GM18873 (cell line): ENCODE results near the gene CIZ1.
"Not testable (repeated sequence)": the region's sequence is repeated elsewhere in the genome, so short reads cannot be mapped to it uniquely, and the experiment has no call there.

Source experiments
- ATAC-seq: cut with Tn5 transposase; IDR thresholded peaks from one replicate; pipeline ENCODE4 v1.9.1; 2021; ENCODE audit warnings: mild to moderate bottlenecking, moderate library complexity, moderate number of reproducible peaks; ENCODE audit not compliant: unreplicated experiment, low FRiP score

Gene CIZ1

GRCh38 chr9:128129976-128130590 is 61.3 kb downstream of the CIZ1 start:
- not testable (repeated sequence) for ATAC-seq

GRCh38 chr9:128128836-128129590 is 62.4 kb downstream of the CIZ1 start:
- ATAC-seq = no peak

- ATAC-seq = peak; percentile 56
Measured at GRCh38 chr9:128127990-128128835, 63.2 kb downstream of the CIZ1 start.

- peak; percentile 27 for ATAC-seq
Measured at GRCh38 chr9:128127568-128127989, 63.8 kb downstream of the CIZ1 start, which contains the start of gene PTGES2. Gene PTGES2, minus strand, starts transcription at chr9:128127729. Its CDS starts 12 bp downstream, at chr9:128127717.

GRCh38 chr9:128125580-128126354 is 65.6 kb downstream of the CIZ1 start:
- ATAC-seq = no peak

GRCh38 chr9:128124873-128125579 is 66.3 kb downstream of the CIZ1 start:
- ATAC-seq = no peak

- no peak for ATAC-seq
Measured at GRCh38 chr9:128124451-128124850, 66.9 kb downstream of the CIZ1 start.

- ATAC-seq = no peak
Measured at GRCh38 chr9:128123451-128124080, 67.8 kb downstream of the CIZ1 start.

GRCh38 chr9:128122809-128123175 is 68.6 kb downstream of the CIZ1 start:
- no peak for ATAC-seq

GRCh38 chr9:128121924-128122808 is 69.2 kb downstream of the CIZ1 start:
- ATAC-seq = no peak

- ATAC-seq = no peak
Measured at GRCh38 chr9:128121466-128121810, 69.9 kb downstream of the CIZ1 start.

- no peak for ATAC-seq
Measured at GRCh38 chr9:128120741-128121465, 70.5 kb downstream of the CIZ1 start.

GRCh38 chr9:128120061-128120740 is 71.2 kb downstream of the CIZ1 start:
- ATAC-seq = no peak

- ATAC-seq = no peak
Measured at GRCh38 chr9:128118971-128119665, 72.3 kb downstream of the CIZ1 start.

GRCh38 chr9:128118472-128118857 is 72.9 kb downstream of the CIZ1 start:
- no peak for ATAC-seq

- ATAC-seq = no peak
Measured at GRCh38 chr9:128117613-128118471, 73.5 kb downstream of the CIZ1 start.
